ENCODE measurements around the gene HLA-DQB1. TPM values are rescaled to one million over a fixed set of nuclear protein-coding genes. Genes with fewer than 3 reads are reported as not detected.

HLA-DQB1 gene
- total and polyA plus RNA-seq, 2 of the 8 experiments (the other 6 are each of a cell fraction or from before 2014, with no cell fraction given) = 1.2 to 5.2 TPM

GRCh38 chr6:32642720-32643106, 23.7 kb downstream of the HLA-DQB1 start:
- Histone ChIP-seq H3K79me1 (ENCODE audit: low read depth, low read length) (no peaks in the 10 kb centered on the region), H3K4me2 (ENCODE audit: insufficient read depth in 1 of 2, low read depth in 2 of 2, low read length in 2 of 2) (no peak overlapping the region), H3K23me2 (ENCODE audit: low read depth, low read length) (no peaks in the 10 kb centered on the region; the same call in 1 of the 2 replicates), H4K91ac (replicated peaks; ENCODE audit: insufficient read length, low read length) (no peak overlapping the region), H3K9ac (replicated peaks in 1 of 4; ENCODE audit: extremely low read depth in 1 of 4, low read depth in 3 of 4, low read length in 3 of 4) (no peak overlapping the region), H3K18ac (ENCODE audit: extremely low read depth, low read length) (no peak overlapping the region), H4K5ac (ENCODE audit: insufficient read length, low read depth, low read length) (no peak overlapping the region), H3K27ac (ENCODE audit: low read depth, low read length) (no peak overlapping the region), H2AFZ (ENCODE audit: low read length) (no peak overlapping the region), H2AK5ac (ENCODE audit: low read depth, low read length) (no peak overlapping the region), H2BK20ac (ENCODE audit: low read length) (no peak overlapping the region), H3K23ac (ENCODE audit: insufficient read length) (no peak overlapping the region), H2BK15ac (ENCODE audit: low read length) (no peak overlapping the region), H2BK12ac (ENCODE audit: low read depth, low read length) (no peak overlapping the region), H4K8ac (ENCODE audit: extremely low read depth, insufficient read depth, low read length) (no peak overlapping the region), H2BK5ac (ENCODE audit: low read depth, low read length) (no peak overlapping the region), H3K27me3 (replicated peaks in 1 of 4; ENCODE audit: control insufficient read depth in 3 of 4, extremely low read depth in 1 of 4, insufficient read depth in 3 of 4, low read length in 3 of 4) (no peaks in the 10 kb centered on the region), H4K20me1 (replicated peaks in 1 of 2; ENCODE audit: control insufficient read depth in 1 of 2, insufficient read depth in 2 of 2, low read length in 2 of 2) (no peaks in the 10 kb centered on the region), H3K79me2 (ENCODE audit: control insufficient read depth in 1 of 2, insufficient read depth in 2 of 2, low read length in 2 of 2) (no peaks in the 10 kb centered on the region), H3K4ac (replicated peaks; ENCODE audit: insufficient read length, low read depth, low read length) (no peak overlapping the region), H3K56ac (replicated peaks; ENCODE audit: insufficient read length, low read depth, low read length) (no peak overlapping the region), H3K4me3 (ENCODE audit: extremely low read depth in 1 of 4, insufficient read depth in 2 of 4, low read depth in 3 of 4, low read length in 4 of 4) (no peak overlapping the region), H3K36me3 (ENCODE audit: control insufficient read depth in 2 of 4, insufficient read depth in 4 of 4, low read length in 3 of 4) (no peaks in the 10 kb centered on the region), H2BK120ac (replicated peaks; ENCODE audit: low read depth, low read length) (no peak overlapping the region), H3K9me3 (ENCODE audit: insufficient read depth in 2 of 2, low read depth in 1 of 2, low read length in 1 of 2) (no peaks in the 10 kb centered on the region), H3K4me1 (replicated peaks in 1 of 4; ENCODE audit: control insufficient read depth in 3 of 4, insufficient read depth in 4 of 4, low read length in 3 of 4) (no peaks in the 10 kb centered on the region), H3K14ac (ENCODE audit: insufficient read length) (no peak overlapping the region)
- ChIA-PET CTCF (ENCODE audit: partially characterized antibody) (interaction anchor here (1.1 kb wide), 1 partner anchor 219 kb away, joined by 3 read pairs; no protein-coding TSS in a partner anchor), POLR2A (ENCODE audit: partially characterized antibody) (no interaction called here)
- TF ChIP-seq NRF1 (IDR thresholded peaks at IDR 0.05; ENCODE audit: low read depth, low read length) = no peak
- TF ChIP-seq SAP30 (IDR thresholded peaks at IDR 0.05; ENCODE audit: insufficient read depth, insufficient replicate concordance, low read length) = no peak
- no peak for TF ChIP-seq PHF8 (conservative IDR thresholded peaks at IDR 0.05; ENCODE audit: low read depth, low read length)
- no peak for TF ChIP-seq CREB1 (IDR thresholded peaks at IDR 0.05)
- TF ChIP-seq EGR1 (IDR thresholded peaks at IDR 0.05; ENCODE audit: borderline replicate concordance, low read depth, low read length) = no peak
- TF ChIP-seq TAF7 (optimal IDR thresholded peaks at IDR 0.05; ENCODE audit: borderline replicate concordance, low read depth, low read length) = no peak
- TF ChIP-seq ATF2 (IDR thresholded peaks at IDR 0.05; ENCODE audit: low read length) = no peak
- TF ChIP-seq YY1 (IDR thresholded peaks at IDR 0.05; ENCODE audit: low read depth, low read length) = no peak
- no peak for TF ChIP-seq CHD2 (IDR thresholded peaks at IDR 0.05; ENCODE audit: low read length)
- DNase-seq (ENCODE audit: low read depth in 1 of 2, low spot score in 2 of 2) = no peak
- 83% methylated on average over 6 of the region's 6 CpGs; no CpG with 5 or more reads in 1 of the 2 experiments for WGBS, 2 experiments (ENCODE audit: extremely low coverage in 1 of 2, insufficient coverage in 1 of 2, insufficient read length in 1 of 2, insufficient replicate concordance in 2 of 2, low coverage in 1 of 2, low lambda C conversion rate in 2 of 2, missing lambda C conversion rate in 1 of 2)
- no peak for FAIRE-seq

All from H1 (cell line).